GM19240 (cell line): ENCODE measurements around the gene CRYBA2.

Experiments used
- DNase-seq: peaks from one replicate; pipeline ENCODE4 v3.0.0; 2011; ENCODE audit warnings: low spot score; ENCODE audit not compliant: insufficient read length

The CRYBA2 gene

GRCh38 chr2:218982586-218983262 lies 10.5 kb downstream of the CRYBA2 start:
- no peak for DNase-seq

- DNase-seq = no peak
Observed at GRCh38 chr2:218981881-218982585, 11.2 kb downstream of the CRYBA2 start.

DNA sequence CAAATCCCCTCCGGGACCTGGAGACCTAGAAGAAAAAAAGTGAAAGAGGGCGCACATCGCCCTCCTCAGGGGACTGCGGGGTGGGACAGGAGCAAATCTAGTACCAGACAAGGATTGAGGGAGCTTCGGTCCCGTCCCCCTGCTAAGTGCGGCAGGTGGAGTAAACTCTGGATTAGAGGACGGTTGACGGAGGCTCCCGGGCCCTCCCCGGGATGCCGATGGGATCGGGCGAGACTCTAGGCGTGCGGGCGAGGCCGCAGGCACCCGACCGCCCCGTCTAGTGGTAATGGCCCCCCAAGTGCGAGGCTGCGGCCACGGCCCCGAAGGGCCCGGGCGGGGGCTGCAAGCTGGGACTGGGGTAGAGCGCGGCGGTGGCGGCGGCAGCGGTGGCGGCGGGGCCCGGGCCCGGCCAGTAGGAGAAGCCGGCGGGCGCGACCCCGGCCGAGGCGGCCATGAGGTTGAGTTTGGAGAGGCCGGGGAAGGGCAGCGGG lies 11.8 kb downstream of the CRYBA2 start:
- no peak for DNase-seq

GRCh38 chr2:218980735-218981389 lies 12.4 kb downstream of the CRYBA2 start:
- DNase-seq = no peak

DNA sequence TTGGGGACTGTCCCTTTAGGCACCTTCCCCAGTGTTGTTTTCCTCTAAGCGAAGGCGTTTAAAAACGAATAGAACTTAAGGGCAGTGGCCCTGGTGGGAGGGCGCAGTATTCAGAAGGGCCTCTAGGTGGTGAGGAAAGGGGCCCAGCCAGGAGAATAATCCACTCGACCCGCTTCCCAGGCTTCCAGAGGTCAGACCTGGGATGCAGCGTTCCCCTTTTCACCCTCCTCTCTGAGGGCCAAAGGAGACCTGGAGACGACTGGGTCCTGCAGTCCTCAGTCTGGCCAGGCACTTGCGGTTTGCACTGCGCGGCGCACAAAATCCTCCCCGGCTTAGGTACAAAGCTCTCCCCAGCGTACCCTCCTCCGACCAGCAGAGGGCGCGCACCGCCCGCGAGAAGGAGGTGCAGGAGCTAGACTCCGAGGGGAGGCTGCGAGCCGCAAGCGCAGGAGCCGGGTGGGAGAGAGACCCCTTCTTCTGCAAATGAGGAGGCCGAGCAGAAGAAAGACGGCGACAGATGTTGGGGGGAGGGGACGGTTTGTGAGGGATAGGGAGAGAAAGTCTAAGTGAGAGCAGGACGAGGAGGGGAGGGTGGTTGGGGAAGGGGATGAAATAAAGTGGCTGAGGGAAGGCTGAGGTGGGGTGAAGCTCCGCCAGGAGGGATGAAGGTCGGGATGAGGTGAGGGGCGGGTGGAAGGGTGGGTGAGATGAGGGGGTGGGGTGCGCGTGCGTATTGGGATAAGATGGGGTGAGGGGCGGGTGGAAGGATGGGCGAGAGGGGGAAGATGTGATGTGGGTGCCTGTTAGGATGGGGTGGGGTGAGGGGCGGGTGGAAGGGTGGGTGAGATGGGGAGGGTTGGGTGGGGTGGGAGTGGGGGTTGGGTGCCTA lies 13.1 kb downstream of the CRYBA2 start:
- peak; percentile 83 for DNase-seq

DNA sequence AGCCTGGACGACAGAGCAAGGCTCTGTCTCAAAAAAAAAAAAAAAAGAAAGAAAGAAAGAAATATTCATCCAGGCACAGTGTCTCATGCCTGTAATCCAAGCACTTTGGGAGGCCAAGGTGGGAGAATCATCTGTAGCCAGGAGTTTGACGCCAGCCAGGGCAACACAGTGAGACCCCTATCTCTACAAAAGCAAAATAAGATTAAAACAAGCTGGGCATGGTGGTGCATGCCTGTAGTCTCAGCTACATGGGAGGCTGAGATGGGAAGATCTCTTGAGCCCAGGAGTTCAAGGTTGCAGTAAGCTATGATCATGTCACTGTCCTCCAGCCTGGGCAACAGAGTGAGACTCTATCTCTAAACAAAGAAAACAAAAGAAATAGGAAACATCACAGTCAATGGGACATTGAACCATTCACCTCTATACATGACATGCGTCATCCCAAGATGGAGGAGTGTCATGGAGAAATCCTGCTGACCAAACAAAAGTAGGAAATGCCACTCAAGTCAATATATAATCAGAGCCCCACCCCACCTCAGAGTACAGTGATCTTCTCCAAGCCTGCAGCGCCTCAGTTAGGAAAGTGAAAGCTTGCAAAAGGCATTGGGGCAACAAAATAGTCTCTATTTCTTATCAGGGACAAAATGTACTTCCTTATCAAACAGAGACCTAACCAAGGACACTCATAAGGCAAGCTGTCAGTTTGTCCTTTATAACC lies 18.0 kb downstream of the CRYBA2 start:
- DNase-seq = no peak

DNA sequence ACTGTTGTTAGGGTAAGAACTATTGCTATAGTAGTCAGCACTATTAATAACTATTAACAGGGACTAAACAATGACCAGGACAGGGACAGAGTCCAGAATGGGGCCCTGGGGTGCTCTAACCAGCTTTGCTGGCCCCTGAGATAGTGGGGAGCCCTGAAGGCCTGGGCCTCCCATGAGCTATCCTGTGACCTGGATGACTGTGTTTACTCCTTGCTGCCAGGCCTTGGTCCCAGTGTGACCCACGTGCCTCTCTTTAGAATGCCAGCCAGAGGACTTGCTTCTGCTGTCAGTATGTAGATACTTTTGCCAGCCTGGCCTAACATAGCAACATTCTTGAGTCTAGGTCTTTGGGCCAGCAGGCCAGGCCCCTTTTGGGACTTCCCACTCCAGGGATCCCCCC lies 22.3 kb downstream of the CRYBA2 start:
- no peak for DNase-seq

DNA sequence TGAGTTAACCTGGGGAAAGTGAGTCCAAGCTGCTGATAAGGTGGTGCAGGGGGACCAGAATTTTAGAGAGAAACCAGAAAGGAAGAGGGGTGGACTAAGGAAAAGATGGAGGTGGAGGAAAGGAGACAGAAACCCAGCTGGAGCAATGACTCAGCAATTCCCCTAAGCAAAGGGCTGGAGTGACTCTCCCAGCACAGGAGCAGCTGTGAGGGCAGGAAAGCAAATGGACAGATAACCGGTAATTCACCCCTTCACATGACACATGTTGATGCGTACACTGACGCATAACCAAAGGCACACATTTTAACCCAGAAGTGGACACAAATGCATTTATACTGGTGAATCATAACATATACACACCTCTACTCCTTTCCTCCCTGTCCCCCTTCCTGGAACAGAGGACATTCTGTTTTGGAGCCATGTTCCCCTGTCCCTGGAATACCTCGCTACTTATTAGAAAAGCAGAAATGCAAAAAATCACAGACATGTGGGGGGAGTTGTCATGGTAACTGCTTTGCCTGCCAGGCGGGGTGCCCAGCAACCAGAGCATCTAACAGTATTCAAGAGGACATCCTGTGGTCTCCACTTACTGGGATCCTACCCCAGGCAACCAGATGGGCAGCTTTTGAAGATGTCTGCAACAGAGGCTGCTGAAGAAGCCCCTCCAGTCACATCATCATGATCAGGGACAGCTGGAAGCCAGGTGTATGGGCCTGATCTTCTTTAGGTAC lies 29.0 kb downstream of the CRYBA2 start:
- DNase-seq = no peak

DNA sequence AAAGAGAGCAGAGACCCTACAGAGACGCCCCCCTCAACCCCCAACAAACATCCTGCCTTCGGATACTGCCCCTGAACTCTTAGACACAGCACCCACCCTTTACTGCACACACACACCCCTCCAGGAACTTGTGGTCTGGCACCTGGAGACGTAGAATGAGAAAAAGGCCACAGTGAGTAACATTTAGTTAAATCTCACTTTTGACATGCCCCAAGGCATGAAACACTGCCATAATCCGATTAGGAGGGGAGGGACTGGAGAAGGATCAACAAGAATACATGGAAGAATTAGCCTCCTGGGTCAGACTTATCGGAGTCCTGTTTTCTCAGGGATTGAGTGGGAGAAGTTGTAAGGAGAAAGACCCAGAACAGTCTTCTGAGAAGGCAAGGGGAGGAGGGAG lies 29.6 kb downstream of the CRYBA2 start:
- DNase-seq = no peak

- no peak for DNase-seq
Observed at GRCh38 chr2:218962859-218963492, 30.2 kb downstream of the CRYBA2 start.

DNA sequence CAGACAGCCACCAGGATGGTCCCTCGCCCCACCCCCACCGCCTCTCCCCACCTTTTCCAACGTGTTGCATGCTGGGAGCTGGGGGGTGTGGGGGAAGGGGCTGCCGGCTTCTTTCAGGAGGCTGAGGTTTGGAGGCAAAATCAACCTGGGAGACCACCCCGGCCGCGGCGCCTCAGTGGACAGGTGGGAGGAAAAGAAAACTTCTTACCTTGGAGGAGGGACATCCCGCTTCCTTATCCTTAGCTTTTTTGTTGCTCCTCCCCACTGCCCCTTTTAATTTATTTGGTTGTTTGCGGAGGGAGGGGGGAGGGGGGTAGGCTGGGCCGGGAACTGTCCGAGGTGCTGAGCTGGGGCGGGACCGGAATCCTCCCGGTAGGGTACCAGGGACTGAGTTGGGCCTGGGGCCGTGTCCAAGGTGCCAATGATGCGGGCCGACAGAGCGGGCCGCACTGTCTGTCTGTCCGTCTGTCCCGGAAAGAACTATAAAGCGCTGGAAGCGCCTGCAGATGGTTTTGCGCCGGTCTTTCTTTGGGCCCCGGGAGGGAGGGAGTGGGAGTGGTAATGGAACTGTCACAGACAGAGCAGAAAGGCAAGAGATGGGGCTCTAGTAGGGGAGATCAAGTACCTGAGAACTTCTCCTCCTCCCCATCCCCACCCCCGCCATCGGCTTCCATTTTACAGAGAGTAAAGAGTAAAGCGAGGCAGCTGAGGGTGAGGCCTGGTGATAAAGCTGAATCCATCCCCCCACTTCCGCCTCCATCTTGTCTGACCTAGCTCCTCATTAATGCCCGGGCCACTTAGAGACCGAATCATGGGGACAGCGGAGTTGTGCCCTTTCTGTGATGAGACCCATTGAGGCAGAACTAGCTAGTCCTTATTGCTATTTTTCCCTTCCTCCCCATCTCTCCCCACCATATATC lies 31.3 kb downstream of the CRYBA2 start:
- DNase-seq = no peak

- DNase-seq = no peak
Observed at GRCh38 chr2:218961229-218961628, 32.0 kb downstream of the CRYBA2 start.

GRCh38 chr2:218960309-218961165 lies 32.7 kb downstream of the CRYBA2 start:
- DNase-seq = no peak

DNA sequence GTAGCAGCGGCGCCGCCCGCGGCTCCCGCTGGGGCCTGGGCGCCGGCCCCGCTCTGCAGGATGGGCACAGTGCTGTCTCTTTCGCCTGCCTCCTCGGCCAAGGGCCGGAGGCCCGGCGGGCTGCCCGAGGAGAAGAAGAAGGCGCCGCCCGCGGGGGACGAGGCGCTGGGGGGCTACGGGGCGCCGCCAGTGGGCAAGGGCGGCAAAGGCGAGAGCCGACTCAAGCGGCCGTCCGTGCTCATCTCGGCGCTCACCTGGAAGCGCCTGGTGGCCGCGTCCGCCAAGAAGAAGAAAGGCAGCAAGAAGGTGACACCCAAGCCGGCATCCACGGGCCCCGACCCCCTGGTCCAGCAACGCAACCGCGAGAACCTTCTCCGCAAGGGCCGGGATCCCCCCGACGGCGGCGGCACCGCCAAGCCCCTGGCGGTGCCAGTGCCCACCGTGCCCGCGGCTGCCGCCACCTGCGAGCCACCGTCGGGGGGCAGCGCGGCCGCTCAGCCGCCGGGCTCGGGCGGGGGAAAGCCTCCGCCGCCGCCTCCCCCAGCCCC lies 33.4 kb downstream of the CRYBA2 start:
- no peak for DNase-seq

DNA sequence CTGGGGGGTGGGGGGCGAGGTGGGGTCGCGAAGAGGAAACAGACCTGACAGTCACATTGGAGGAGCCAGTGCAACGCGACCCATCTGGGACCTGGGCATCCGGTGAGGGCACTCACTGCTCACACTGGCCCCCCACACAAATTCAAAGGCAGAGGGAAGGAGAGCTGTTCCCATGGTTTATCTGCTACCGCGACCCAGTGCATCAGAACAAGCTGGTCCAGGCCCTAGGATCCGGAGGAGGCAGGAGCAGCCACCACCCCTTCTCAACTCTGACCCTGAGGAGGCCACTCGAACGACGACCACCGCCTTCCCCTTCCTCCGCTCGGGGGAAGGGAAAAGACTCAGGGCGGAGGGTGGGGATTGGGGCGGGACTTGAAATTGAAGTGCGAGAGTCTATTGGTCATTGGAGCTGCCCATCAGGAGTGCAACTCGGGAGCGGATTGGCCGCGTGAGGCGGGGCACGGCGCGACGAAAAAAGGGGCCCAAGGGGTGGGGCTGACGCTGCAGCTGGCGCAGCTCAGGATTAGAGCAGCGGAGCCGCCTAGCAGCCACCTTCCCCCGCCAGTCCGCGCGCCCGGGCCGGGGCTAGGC lies 34.0 kb downstream of the CRYBA2 start, which contains the start of gene CDK5R2:
Gene CDK5R2 (plus strand): TSS at position 526 of the 591 bp plus-strand sequence. CDS start 155 bp downstream, outside the sequence.
- DNase-seq = peak; percentile 94

DNA sequence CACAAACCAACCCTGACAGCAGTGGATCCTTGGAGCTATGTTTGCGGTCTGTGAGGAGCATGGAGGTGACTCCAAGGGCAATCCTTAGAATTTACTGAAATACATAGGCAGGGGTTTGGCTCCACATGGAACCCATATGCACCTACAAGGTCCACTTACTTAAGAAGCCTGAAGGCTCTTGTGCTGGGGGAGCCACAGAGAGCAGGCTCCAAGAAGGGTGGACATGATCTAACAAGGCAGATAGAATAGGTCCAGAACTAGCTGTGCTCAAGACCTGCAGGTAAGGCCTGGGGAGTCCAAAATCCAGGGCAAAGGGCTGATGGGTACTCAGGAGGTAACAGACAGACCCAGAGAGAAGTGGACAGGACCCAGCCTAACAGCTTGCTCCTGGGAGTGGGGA lies 34.9 kb downstream of the CRYBA2 start:
- DNase-seq = no peak

GRCh38 chr2:218957671-218958070 lies 35.6 kb downstream of the CRYBA2 start:
- no peak for DNase-seq
